MV-4-11 (cell line): ENCODE data around the gene MKRN2OS.
A peak's percentile ranks its signal among the peaks of the same experiment; 100 is the strongest.

Source experiments
- DNase-seq: peaks from one replicate; lab custom pipeline; 2025; lab: John Stamatoyannopoulos, UW

Gene MKRN2OS

GRCh38 chr3:12513694-12514446 lies 31.4 kb downstream of the MKRN2OS start:
- no peak for DNase-seq

- DNase-seq = no peak
Measured at GRCh38 chr3:12512534-12513118, 32.7 kb downstream of the MKRN2OS start.

- DNase-seq = no peak
Measured at GRCh38 chr3:12509466-12509865, 35.8 kb downstream of the MKRN2OS start.

GRCh38 chr3:12508291-12508700 lies 37.0 kb downstream of the MKRN2OS start:
- no peak for DNase-seq

- no peak for DNase-seq
Measured at GRCh38 chr3:12507591-12508281, 37.6 kb downstream of the MKRN2OS start.

- DNase-seq = no peak
Measured at GRCh38 chr3:12506201-12506709, 39.0 kb downstream of the MKRN2OS start.

- DNase-seq = peak; percentile 92
Measured at GRCh38 chr3:12503126-12503957, 42.0 kb downstream of the MKRN2OS start.

- no peak for DNase-seq
Measured at GRCh38 chr3:12501360-12502020, 43.8 kb downstream of the MKRN2OS start.

- DNase-seq = no peak
Measured at GRCh38 chr3:12499474-12499873, 45.8 kb downstream of the MKRN2OS start.

- DNase-seq = no peak
Measured at GRCh38 chr3:12496453-12496761, 48.9 kb downstream of the MKRN2OS start.

- no peak for DNase-seq
Measured at GRCh38 chr3:12495749-12496452, 49.4 kb downstream of the MKRN2OS start.

- DNase-seq = no peak
Measured at GRCh38 chr3:12490547-12490946, 54.8 kb downstream of the MKRN2OS start.

GRCh38 chr3:12489832-12490231 lies 55.5 kb downstream of the MKRN2OS start:
- DNase-seq = no peak
